ENCODE data around the gene IGFBP2. TPM values are rescaled to one million over a fixed set of nuclear protein-coding genes. Genes with fewer than 3 reads are reported as not detected.

The IGFBP2 gene
- total and polyA plus RNA-seq, 2 experiments from 2014 or later, result 177 to 364 TPM

DNA sequence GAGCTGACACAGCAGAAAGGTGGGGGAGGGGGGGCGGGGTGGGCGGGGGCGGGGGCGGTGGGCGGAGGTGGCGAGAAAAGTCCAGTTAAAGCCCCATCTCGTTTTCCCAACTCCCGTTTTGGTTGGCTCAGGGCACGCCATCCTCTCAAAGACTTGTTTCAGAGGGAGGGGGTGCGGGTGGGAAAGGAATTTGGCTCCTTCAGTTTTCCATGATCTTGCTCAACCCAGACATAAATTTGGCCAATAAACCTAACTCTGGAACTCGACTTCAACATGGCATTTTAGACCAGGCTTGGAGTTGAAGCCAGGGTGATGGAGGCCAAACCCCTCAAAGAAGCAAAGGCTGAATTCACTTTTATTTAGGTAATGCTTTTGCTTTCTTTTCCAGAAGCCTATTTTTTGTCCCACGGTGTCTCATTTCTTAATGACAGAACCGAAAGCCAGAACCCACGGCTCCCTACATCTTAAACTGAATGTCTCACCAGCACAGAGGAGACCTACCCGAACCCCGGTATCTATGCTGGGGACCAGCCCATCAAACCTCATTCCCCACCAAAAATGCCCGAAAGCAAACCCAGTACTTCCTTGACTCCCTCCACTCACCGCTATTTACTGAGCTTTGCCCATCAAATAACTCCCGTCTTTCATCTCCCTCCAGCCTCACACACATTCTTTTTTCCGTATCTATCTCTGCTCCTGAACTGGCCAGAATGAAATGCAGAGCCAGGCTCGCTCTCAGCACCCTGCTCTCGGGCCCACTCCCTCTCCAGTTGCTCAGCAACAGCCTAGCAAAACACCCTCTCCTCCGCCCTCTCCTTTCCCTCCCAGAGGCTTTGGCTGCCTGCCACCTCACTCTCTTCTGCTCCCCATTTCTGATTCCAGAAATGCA is 57.9 kb downstream of the IGFBP2 start (continued):
- TF ChIP-seq, protein P1, sequence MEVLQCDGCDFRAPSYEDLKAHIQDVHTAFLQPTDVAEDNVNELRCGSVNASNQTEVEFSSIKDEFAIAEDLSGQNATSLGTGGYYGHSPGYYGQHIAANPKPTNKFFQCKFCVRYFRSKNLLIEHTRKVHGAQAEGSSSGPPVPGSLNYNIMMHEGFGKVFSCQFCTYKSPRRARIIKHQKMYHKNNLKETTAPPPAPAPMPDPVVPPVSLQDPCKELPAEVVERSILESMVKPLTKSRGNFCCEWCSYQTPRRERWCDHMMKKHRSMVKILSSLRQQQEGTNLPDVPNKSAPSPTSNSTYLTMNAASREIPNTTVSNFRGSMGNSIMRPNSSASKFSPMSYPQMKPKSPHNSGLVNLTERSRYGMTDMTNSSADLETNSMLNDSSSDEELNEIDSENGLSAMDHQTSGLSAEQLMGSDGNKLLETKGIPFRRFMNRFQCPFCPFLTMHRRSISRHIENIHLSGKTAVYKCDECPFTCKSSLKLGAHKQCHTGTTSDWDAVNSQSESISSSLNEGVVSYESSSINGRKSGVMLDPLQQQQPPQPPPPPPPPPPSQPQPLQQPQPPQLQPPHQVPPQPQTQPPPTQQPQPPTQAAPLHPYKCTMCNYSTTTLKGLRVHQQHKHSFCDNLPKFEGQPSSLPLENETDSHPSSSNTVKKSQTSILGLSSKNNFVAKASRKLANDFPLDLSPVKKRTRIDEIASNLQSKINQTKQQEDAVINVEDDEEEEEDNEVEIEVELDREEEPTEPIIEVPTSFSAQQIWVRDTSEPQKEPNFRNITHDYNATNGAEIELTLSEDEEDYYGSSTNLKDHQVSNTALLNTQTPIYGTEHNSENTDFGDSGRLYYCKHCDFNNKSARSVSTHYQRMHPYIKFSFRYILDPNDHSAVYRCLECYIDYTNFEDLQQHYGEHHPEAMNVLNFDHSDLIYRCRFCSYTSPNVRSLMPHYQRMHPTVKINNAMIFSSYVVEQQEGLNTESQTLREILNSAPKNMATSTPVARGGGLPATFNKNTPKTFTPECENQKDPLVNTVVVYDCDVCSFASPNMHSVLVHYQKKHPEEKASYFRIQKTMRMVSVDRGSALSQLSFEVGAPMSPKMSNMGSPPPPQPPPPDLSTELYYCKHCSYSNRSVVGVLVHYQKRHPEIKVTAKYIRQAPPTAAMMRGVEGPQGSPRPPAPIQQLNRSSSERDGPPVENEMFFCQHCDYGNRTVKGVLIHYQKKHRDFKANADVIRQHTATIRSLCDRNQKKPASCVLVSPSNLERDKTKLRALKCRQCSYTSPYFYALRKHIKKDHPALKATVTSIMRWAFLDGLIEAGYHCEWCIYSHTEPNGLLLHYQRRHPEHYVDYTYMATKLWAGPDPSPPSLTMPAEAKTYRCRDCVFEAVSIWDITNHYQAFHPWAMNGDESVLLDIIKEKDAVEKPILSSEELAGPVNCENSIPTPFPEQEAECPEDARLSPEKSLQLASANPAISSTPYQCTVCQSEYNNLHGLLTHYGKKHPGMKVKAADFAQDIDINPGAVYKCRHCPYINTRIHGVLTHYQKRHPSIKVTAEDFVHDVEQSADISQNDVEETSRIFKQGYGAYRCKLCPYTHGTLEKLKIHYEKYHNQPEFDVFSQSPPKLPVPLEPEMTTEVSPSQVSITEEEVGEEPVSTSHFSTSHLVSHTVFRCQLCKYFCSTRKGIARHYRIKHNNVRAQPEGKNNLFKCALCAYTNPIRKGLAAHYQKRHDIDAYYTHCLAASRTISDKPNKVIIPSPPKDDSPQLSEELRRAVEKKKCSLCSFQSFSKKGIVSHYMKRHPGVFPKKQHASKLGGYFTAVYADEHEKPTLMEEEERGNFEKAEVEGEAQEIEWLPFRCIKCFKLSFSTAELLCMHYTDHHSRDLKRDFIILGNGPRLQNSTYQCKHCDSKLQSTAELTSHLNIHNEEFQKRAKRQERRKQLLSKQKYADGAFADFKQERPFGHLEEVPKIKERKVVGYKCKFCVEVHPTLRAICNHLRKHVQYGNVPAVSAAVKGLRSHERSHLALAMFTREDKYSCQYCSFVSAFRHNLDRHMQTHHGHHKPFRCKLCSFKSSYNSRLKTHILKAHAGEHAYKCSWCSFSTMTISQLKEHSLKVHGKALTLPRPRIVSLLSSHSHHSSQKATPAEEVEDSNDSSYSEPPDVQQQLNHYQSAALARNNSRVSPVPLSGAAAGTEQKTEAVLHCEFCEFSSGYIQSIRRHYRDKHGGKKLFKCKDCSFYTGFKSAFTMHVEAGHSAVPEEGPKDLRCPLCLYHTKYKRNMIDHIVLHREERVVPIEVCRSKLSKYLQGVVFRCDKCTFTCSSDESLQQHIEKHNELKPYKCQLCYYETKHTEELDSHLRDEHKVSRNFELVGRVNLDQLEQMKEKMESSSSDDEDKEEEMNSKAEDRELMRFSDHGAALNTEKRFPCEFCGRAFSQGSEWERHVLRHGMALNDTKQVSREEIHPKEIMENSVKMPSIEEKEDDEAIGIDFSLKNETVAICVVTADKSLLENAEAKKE (CRISPR knock-in tag; IDR thresholded peaks at IDR 0.05), result no peak
- TF ChIP-seq EZH2 (IDR thresholded peaks at IDR 0.05; ENCODE audit: low read depth, unreplicated experiment) (no peak), EZH2phosphoT487 (IDR thresholded peaks at IDR 0.05; ENCODE audit: unreplicated experiment) (no peak), JUNB (IDR thresholded peaks at IDR 0.05; ENCODE audit: unreplicated experiment) (no peak), NANOG (IDR thresholded peaks at IDR 0.05; ENCODE audit: borderline replicate concordance) (no peak)
- TF ChIP-seq, protein P2, sequence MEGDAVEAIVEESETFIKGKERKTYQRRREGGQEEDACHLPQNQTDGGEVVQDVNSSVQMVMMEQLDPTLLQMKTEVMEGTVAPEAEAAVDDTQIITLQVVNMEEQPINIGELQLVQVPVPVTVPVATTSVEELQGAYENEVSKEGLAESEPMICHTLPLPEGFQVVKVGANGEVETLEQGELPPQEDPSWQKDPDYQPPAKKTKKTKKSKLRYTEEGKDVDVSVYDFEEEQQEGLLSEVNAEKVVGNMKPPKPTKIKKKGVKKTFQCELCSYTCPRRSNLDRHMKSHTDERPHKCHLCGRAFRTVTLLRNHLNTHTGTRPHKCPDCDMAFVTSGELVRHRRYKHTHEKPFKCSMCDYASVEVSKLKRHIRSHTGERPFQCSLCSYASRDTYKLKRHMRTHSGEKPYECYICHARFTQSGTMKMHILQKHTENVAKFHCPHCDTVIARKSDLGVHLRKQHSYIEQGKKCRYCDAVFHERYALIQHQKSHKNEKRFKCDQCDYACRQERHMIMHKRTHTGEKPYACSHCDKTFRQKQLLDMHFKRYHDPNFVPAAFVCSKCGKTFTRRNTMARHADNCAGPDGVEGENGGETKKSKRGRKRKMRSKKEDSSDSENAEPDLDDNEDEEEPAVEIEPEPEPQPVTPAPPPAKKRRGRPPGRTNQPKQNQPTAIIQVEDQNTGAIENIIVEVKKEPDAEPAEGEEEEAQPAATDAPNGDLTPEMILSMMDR (conservative IDR thresholded peaks at IDR 0.05; ENCODE audit: low read depth in 2 of 2), result no peak
